Tibial artery (tissue), 4 donors: ENCODE data around the gene CHRM4.

Experiments
- DNase-seq, 2 donors: peaks; one replicate each; pipeline ENCODE4 v3.0.0-alpha.2; 2019
- H3K27ac ChIP-seq, 2 donors: fragments of 200-600 bp; sonication (generic) in 1 of 2; 1 replicate in 1 of 2; 2 replicates in 1 of 2; pipeline ENCODE4 v1.5.1; 2018 to 2019; ENCODE audit warnings: mild to moderate bottlenecking in 1 of 2
- H3K27me3 ChIP-seq, 2 donors: fragments of 200-600 bp; sonication (generic) in 1 of 2; one replicate each; pipeline versions ENCODE4 v1.5.1 to v1.6.0; 2016 to 2019
- H3K36me3 ChIP-seq, 3 donors: fragments of 200-600 bp; sonication (generic) in 2 of 3; one replicate each; pipeline ENCODE4 v1.5.1; 2016 to 2019; ENCODE audit warnings: mild to moderate bottlenecking in 2 of 3
- H3K4me1 ChIP-seq, 4 donors: fragments of 200-600 bp; sonication (generic) in 2 of 4; 1 replicate in 3 of 4; 2 replicates in 1 of 4; pipeline ENCODE4 v1.5.1; 2016 to 2019
- H3K4me3 ChIP-seq, 2 donors: fragments of 200-600 bp; sonication (generic) in 1 of 2; 1 replicate in 1 of 2; 2 replicates in 1 of 2; pipeline ENCODE4 v1.5.1; 2018 to 2019; ENCODE audit warnings: mild to moderate bottlenecking in 2 of 2
- H3K9me3 ChIP-seq, 3 donors: fragments of 200-600 bp; sonication (generic) in 1 of 3; one replicate each; pipeline ENCODE4 v1.5.1; 2016 to 2019
- CTCF ChIP-seq, 2 experiments: fragments of 200-600 bp in 1 of 2; fragments of 450-650 bp in 1 of 2; IDR thresholded peaks; one replicate each; pipeline ENCODE4 v1.5.1; 2017 to 2019; ENCODE audit warnings: antibody characterized with exemption in 2 of 2, mild to moderate bottlenecking in 1 of 2, moderate library complexity in 1 of 2
- intact Hi-C: fragments of 100-400 bp; cut with DNase I; formaldehyde crosslinking; loops from one replicate; pipeline ENCODE4 v1.15.0; 2023; ENCODE audit warnings: low total_unique reads

The CHRM4 gene

GRCh38 chr11:46367244-46367915 is 24.2 kb downstream of the CHRM4 start:
- Histone ChIP-seq H3K27me3 (no peaks in the 10 kb centered on the region), H3K4me1 (peaks cover 0 to 27% (median 21%) of the 10 kb centered on the region in 4 donors), H3K27ac (no peak overlapping the region), H3K9me3 (no peaks in the 10 kb centered on the region), H3K36me3 (peaks cover 10 to 51% (median 26%) of the 10 kb centered on the region in 3 donors), H3K4me3 (no peak overlapping the region)
- DNase-seq = peak; percentile 52 to 76
- TF ChIP-seq CTCF (IDR thresholded peaks at IDR 0.05) = peak; percentile 80 to 93
- intact Hi-C loops = no loop called here

- intact Hi-C loops = no loop called here
These were observed 24.9 kb downstream of the CHRM4 start for GRCh38 chr11:46366661-46367161.

GRCh38 chr11:46366260-46366659 is 25.3 kb downstream of the CHRM4 start:
- Histone ChIP-seq H3K4me1 (peaks cover 3 to 38% (median 32%) of the 10 kb centered on the region in 4 donors), H3K36me3 (peaks cover 0 to 39% (median 14%) of the 10 kb centered on the region in 3 donors), H3K9me3 (no peaks in the 10 kb centered on the region), H3K4me3 (no peak overlapping the region), H3K27ac (no peak overlapping the region), H3K27me3 (no peaks in the 10 kb centered on the region)
- DNase-seq = no peak
- TF ChIP-seq CTCF (IDR thresholded peaks at IDR 0.05) = no peak
- intact Hi-C loops = no loop called here

More at GRCh38 chr11:46366661-46367161, 24.9 kb downstream of the CHRM4 start:
- no peak for DNase-seq
- no peak for TF ChIP-seq CTCF (IDR thresholded peaks at IDR 0.05)
- Histone ChIP-seq H3K36me3 (peaks cover 3 to 44% (median 19%) of the 10 kb centered on the region in 3 donors), H3K27me3 (no peaks in the 10 kb centered on the region), H3K27ac (no peak overlapping the region), H3K4me3 (no peak overlapping the region), H3K4me1 (peaks cover 0 to 34% (median 28%) of the 10 kb centered on the region in 4 donors), H3K9me3 (no peaks in the 10 kb centered on the region)

- no peak for DNase-seq
- H3K36me3 ChIP-seq = peaks cover 0 to 28% (median 11%) of the 10 kb centered on the region in 3 donors
- H3K27me3 ChIP-seq = no peaks in the 10 kb centered on the region
- intact Hi-C loops = no loop called here
- H3K9me3 ChIP-seq = no peaks in the 10 kb centered on the region
- H3K27ac ChIP-seq = no peak overlapping the region
- H3K4me1 ChIP-seq = peaks cover 5 to 46% (median 40%) of the 10 kb centered on the region in 4 donors
- no peak overlapping the region for H3K4me3 ChIP-seq
- no peak for TF ChIP-seq CTCF (IDR thresholded peaks at IDR 0.05)
These were observed 26.8 kb downstream of the CHRM4 start for GRCh38 chr11:46364791-46365190.

- Histone ChIP-seq H3K27me3 (no peaks in the 10 kb centered on the region), H3K9me3 (no peaks in the 10 kb centered on the region), H3K27ac (no peak overlapping the region), H3K4me3 (no peak overlapping the region), H3K36me3 (peaks cover 0 to 22% (median 11%) of the 10 kb centered on the region in 3 donors), H3K4me1 (peaks cover 5 to 46% (median 40%) of the 10 kb centered on the region in 4 donors)
- no peak for DNase-seq
- no peak for TF ChIP-seq CTCF (IDR thresholded peaks at IDR 0.05)
- intact Hi-C loops = no loop called here
These were observed 27.5 kb downstream of the CHRM4 start for GRCh38 chr11:46364056-46364455.
